Immature natural killer cell (primary cell): Measurements from ENCODE around the gene VPS11. TPM values are rescaled to one million over a fixed set of nuclear protein-coding genes. Genes with fewer than 3 reads are reported as not detected.
"Not testable (repeated sequence)": the region's sequence is repeated elsewhere in the genome, so short reads cannot be mapped to it uniquely, and the experiment has no call there.

Experiments used
- DNase-seq, 3 donors: peaks; one replicate each; pipeline ENCODE4 v3.0.0; 2022; ENCODE audit warnings: mixed read lengths in 1 of 3
- H3K27ac Mint-ChIP-seq, 6 donors: one replicate each; pipeline ENCODE4 v1.8.0; 2020; ENCODE audit warnings: mixed read lengths in 6 of 6, mild to moderate bottlenecking in 5 of 6, inconsistent platforms in 4 of 6, moderate library complexity in 3 of 6
- H3K27me3 Mint-ChIP-seq, 3 donors: one replicate each; pipeline ENCODE4 v1.8.0; 2020 to 2021; ENCODE audit warnings: low read depth in 3 of 3, mild to moderate bottlenecking in 3 of 3, mixed read lengths in 3 of 3, moderate library complexity in 3 of 3, inconsistent platforms in 1 of 3
- H3K36me3 Mint-ChIP-seq, 3 donors: one replicate each; pipeline ENCODE4 v1.8.0; 2020; ENCODE audit warnings: mixed read lengths in 3 of 3, inconsistent platforms in 2 of 3, mild to moderate bottlenecking in 2 of 3
- H3K4me1 Mint-ChIP-seq, 2 donors: one replicate each; pipeline ENCODE4 v1.8.0; 2020; ENCODE audit warnings: inconsistent platforms in 2 of 2, mild to moderate bottlenecking in 2 of 2, mixed read lengths in 2 of 2, moderate library complexity in 1 of 2
- H3K4me3 Mint-ChIP-seq, 5 donors: one replicate each; pipeline ENCODE4 v1.8.0; 2020; ENCODE audit warnings: mild to moderate bottlenecking in 5 of 5, mixed read lengths in 5 of 5, inconsistent platforms in 3 of 5, moderate library complexity in 3 of 5
- H3K9me3 Mint-ChIP-seq, 6 donors: one replicate each; pipeline ENCODE4 v1.8.0; 2020; ENCODE audit warnings: mild to moderate bottlenecking in 6 of 6, mixed read lengths in 6 of 6, inconsistent platforms in 4 of 6, moderate library complexity in 3 of 6
- polyA plus RNA-seq, 3 donors: library from polyadenylated mRNA; unstranded; fragments of 300-500 nt; fragmentation: Illumina TruSeq; gene quantifications; one replicate each; pipeline ENCODE4 v1.2.3, GENCODE V29; 2021

The VPS11 gene
- polyA plus RNA-seq, 3 donors from 2014 or later, result 33.0 to 58.8 (median 49.3) TPM

DNA sequence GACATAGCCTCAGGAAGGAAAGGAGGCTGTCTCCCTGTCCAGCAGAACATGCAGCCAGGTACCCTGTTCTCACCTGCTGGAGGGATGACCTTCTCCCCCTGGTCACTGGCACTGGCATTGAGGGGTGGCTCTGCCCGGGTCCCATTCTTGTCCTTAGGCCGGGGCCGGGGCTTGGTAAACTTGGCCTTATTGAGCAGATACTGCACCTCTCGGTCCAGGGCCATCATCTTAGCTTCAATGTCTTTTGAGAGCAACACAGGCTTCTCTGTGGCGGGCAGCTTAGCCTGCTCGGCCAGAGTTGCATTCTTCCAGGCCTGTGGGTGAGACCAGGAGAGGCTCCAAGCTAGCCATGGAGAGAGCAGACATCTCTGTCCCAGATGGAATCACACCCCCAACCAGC, 21.1 kb upstream of the VPS11 start:
- Mint-ChIP-seq H3K36me3 (peaks cover 10 to 43% (median 18%) of the 10 kb centered on the region in 3 donors), H3K4me3 (no peak overlapping the region), H3K27me3 (peaks cover 0 to 2% (median 2%) of the 10 kb centered on the region in 3 donors), H3K27ac (no peak overlapping the region), H3K4me1 (peaks cover 2 to 6% of the 10 kb centered on the region in 2 donors), H3K9me3 (no peaks in the 10 kb centered on the region)
- DNase-seq, result no peak

DNA sequence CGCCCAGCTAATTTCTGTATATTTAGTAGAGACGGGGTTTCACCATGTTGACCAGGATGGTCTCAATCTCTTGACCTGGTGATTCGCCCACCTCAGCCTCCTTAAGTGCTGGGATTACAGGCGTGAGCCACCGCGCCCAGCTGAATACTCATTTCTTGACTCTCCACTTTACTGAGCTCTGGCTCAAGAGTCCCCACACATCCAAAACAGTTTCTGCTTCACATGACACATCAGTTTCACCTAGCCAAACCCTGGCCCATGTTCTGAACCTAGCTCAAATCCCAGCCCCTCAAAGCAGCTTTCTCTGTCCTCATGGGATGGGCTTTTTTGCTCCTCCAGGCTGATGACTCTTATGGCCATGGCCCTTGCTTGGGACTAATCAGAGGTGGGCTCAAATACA, 20.4 kb upstream of the VPS11 start:
- Mint-ChIP-seq H3K9me3 (no peaks in the 10 kb centered on the region), H3K36me3 (peaks cover 13 to 48% (median 18%) of the 10 kb centered on the region in 3 donors), H3K4me1 (peaks cover 3 to 6% of the 10 kb centered on the region in 2 donors), H3K27me3 (peaks cover 0 to 2% (median 2%) of the 10 kb centered on the region in 3 donors), H3K4me3 (no peak overlapping the region), H3K27ac (peak overlapping the region in 1 of 6 donors; percentile 38)
- no peak for DNase-seq

DNA sequence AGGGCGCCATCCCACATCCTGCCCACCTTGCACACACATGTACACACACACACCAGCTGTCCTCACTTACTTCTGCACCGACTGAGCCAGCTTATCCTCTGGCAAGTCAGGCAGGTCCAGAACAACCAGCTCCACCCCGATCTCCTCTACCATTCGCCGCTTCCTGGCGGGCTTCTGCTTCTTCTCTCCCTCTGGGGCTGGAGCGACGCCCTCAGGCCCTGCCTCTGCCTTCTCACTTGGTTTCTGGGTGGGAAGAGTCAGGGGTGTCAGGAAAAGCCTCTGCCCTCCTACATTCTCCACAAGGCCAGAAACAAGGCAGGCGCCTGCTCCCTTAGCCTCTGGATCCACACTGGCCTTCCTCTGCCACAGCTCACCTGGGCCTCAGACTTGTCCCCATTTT, 19.0 kb upstream of the VPS11 start:
- no peak for DNase-seq
- Mint-ChIP-seq H3K4me3 (no peak overlapping the region), H3K27me3 (peaks cover 0 to 2% (median 2%) of the 10 kb centered on the region in 3 donors), H3K27ac (peak overlapping the region in 1 of 6 donors; percentile 71), H3K36me3 (peaks cover 23 to 62% (median 28%) of the 10 kb centered on the region in 3 donors), H3K9me3 (no peaks in the 10 kb centered on the region), H3K4me1 (peaks cover 7 to 16% of the 10 kb centered on the region in 2 donors)

DNA sequence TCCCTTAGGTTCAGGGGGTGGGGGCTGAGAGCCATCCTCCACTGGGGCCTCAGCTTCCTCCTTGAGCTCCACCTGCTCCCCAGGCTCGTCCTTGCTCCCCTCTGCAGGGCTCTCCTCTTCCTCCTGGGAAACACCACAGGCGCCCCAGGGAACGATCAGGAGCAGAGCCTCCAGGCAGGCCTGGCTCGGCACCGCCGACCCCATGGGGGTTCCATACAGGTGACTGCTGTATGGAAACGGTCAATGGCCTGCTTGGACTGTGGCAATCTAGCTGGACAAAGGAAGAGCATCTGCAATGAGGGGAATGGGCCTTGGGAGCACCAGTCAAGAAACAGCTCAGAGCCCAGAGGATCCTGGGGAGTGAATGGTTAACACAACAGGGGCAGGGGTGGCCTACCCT, 18.5 kb upstream of the VPS11 start:
- Mint-ChIP-seq H3K36me3 (peaks cover 27 to 65% (median 31%) of the 10 kb centered on the region in 3 donors), H3K9me3 (no peaks in the 10 kb centered on the region), H3K27ac (peak overlapping the region in 1 of 6 donors; percentile 55), H3K4me1 (peaks cover 10 to 17% of the 10 kb centered on the region in 2 donors), H3K27me3 (peaks cover 0 to 2% (median 2%) of the 10 kb centered on the region in 3 donors), H3K4me3 (no peak overlapping the region)
- no peak for DNase-seq

DNA sequence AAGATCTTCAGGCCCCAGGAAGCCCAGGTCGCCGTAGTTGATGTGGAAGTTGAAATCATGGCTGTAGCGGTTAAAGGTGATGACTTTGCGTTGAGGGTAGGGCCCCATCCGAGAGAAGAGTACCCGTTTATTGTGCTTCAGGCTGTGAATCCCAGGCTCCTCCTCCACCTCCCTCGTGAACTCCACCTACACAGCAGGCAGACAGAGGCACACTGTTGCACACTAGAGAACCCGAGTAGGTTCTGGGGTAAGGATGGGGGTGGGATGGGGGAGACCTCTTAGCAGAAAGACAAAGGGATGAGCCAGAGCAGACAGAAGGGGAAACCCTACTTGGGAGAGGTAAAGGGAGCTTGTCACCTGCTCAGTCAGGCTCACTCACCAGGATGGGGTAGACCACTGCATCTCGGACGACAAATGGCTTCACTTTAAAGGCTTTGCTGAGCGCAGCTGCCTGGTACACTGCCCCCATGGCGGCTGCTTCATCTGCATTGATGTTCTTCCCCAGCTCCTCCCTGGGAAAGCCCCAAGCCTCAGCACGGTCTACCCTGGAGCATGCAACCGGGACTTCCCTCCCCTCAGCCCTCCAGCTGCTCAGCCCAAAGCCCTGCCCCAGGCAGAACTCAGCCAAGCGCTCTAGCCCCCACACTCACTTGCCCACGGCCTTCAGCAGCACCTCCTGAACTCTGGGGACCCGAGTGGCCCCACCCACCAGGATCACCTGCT, 16.0 kb upstream of the VPS11 start:
- Mint-ChIP-seq H3K9me3 (no peaks in the 10 kb centered on the region), H3K27ac (no peak overlapping the region), H3K27me3 (peaks cover 2 to 3% (median 2%) of the 10 kb centered on the region in 3 donors), H3K4me3 (no peak overlapping the region), H3K36me3 (peaks cover 27 to 52% (median 33%) of the 10 kb centered on the region in 3 donors), H3K4me1 (peaks cover 28 to 37% of the 10 kb centered on the region in 2 donors)
- DNase-seq, result no peak

DNA sequence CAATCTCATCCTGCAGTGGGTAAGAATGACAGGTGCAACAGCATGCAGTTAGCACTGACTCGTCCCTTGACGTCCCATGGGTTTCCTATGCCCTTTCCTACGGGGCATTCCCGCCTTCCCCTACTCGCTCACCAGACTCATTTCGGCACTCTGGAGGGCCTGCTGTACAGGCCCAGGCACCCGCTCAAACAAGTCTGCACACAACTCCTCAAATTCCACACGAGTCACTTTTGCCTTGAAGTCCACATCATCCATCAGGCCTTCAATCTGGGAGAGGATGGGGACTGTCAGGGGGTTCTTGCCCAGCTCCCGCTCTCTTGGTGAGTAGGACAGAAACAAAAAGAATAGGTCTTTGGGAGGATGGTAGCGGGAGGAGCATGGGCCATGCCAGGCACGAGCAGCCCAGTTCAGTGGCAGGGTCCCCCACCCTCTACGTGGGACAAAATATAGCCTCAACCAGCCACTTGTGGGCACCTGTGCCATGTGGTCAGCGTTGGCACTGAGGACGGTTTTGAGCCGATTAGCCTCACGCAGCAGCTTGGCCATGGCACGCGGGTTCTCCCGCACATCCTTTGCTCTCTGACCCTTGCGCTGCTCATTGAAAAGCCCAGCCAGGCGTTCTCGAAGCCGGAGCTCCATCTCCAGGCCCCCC, 15.3 kb upstream of the VPS11 start:
- H3K4me3 Mint-ChIP-seq, result no peak overlapping the region
- peak overlapping the region in 3 of 6 donors; percentile 19 to 81 (median 45) for H3K27ac Mint-ChIP-seq

DNA sequence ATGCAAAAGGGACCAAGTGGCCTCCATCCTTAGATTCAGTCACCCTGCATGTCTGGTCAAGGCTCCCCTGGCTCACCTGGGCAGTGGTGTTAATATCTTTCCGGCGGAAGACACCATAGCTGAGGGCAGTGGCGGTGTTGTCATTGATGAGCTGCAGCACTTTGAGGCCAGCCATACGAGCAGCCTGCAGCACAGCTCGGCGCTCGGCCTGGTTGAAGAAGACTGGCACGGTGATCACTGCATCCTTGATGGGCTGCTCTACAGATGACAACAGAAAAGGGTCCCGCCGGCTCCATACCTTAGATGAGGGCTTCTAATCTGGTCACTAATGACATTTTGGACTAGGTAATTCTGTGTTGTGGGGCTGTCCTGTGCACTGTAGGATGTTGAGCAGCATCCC, 13.2 kb upstream of the VPS11 start:
- DNase-seq, result no peak
- no peaks in the 10 kb centered on the region for H3K9me3 Mint-ChIP-seq
- peaks cover 41 to 50% of the 10 kb centered on the region in 2 donors for H3K4me1 Mint-ChIP-seq
- peaks cover 22 to 37% (median 22%) of the 10 kb centered on the region in 3 donors for H3K36me3 Mint-ChIP-seq
- peak overlapping the region in 3 of 5 donors; percentile 53 to 93 (median 53) for H3K4me3 Mint-ChIP-seq
- H3K27ac Mint-ChIP-seq, result peak overlapping the region in 2 of 6 donors; percentile 27 to 38
- H3K27me3 Mint-ChIP-seq, result peaks cover under 1 to 13% (median 6%) of the 10 kb centered on the region in 3 donors

More for the DNA sequence above, 15.3 kb upstream of the VPS11 start:
- no peaks in the 10 kb centered on the region for H3K9me3 Mint-ChIP-seq
- DNase-seq, result no peak
- H3K4me1 Mint-ChIP-seq, result peaks cover 30 to 37% of the 10 kb centered on the region in 2 donors
- H3K27me3 Mint-ChIP-seq, result peaks cover 2 to 8% (median 5%) of the 10 kb centered on the region in 3 donors
- peaks cover 25 to 48% (median 30%) of the 10 kb centered on the region in 3 donors for H3K36me3 Mint-ChIP-seq

DNA sequence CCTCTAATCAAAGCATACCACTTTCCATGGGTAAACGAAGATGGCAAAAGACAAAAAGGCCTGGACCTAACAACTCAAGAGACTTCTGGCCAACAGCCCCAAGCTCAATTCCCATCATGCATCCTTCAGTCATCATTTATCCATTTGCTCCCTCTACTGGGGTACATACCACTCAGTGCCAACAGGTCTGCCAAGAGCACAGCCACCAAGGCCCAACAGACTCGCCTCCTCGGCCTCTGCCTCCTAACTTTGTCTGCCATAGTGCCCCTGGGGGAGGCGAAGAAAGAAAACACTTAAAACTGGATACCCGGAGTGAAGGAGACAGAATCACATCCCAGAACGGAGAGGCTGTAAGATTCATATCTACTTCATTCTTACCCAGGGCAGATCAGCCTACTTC, 11.7 kb upstream of the VPS11 start:
- peak overlapping the region; percentile 87 to 96 (median 92) for H3K4me3 Mint-ChIP-seq
- peaks cover 0 to 13% (median 5%) of the 10 kb centered on the region in 3 donors for H3K27me3 Mint-ChIP-seq
- H3K9me3 Mint-ChIP-seq, result no peaks in the 10 kb centered on the region
- peak overlapping the region; percentile 82 to 98 (median 92) for H3K27ac Mint-ChIP-seq
- H3K4me1 Mint-ChIP-seq, result peaks cover 41 to 45% of the 10 kb centered on the region in 2 donors
- peaks cover 17 to 29% (median 18%) of the 10 kb centered on the region in 3 donors for H3K36me3 Mint-ChIP-seq
- peak in 1 of 3 donors; percentile 12 for DNase-seq

DNA sequence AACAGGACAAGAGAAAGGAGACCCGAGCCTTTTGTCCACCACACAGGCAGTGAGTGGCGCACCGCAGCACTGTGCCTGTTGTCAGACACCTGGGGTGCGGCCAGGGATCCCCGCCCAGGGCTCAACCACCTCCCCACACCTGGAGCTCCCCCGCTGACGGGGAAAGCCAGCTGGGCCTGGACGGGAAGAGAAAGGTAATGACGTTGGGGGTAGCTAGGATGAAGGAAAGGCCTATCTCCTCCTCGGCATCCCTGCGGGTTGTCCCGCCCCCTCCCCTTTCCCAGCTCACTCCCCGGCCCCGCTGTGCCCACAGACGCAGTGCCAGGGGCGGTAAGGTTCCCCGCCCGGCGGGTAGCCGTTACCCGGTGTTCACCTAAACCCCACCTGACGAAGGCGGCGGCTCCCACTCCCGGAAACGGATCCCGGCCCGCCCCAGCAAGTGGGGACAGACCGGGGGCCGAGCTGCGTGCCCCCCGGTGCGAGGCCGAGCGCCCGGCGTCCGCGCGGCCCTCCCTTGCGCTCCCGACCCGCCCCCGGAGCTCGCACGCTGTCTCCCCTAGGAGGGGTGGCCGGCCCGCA, 11.1 kb upstream of the VPS11 start:
- Mint-ChIP-seq H3K4me3 (peak overlapping the region; percentile 92 to 97 (median 96)), H3K9me3 (no peaks in the 10 kb centered on the region), H3K27me3 (peaks cover 0 to 13% (median 4%) of the 10 kb centered on the region in 3 donors), H3K36me3 (peaks cover 17 to 24% (median 18%) of the 10 kb centered on the region in 3 donors), H3K4me1 (peaks cover 39 to 45% of the 10 kb centered on the region in 2 donors), H3K27ac (peak overlapping the region; percentile 91 to 98 (median 96))
- peak; percentile 43 to 59 (median 57) for DNase-seq

DNA sequence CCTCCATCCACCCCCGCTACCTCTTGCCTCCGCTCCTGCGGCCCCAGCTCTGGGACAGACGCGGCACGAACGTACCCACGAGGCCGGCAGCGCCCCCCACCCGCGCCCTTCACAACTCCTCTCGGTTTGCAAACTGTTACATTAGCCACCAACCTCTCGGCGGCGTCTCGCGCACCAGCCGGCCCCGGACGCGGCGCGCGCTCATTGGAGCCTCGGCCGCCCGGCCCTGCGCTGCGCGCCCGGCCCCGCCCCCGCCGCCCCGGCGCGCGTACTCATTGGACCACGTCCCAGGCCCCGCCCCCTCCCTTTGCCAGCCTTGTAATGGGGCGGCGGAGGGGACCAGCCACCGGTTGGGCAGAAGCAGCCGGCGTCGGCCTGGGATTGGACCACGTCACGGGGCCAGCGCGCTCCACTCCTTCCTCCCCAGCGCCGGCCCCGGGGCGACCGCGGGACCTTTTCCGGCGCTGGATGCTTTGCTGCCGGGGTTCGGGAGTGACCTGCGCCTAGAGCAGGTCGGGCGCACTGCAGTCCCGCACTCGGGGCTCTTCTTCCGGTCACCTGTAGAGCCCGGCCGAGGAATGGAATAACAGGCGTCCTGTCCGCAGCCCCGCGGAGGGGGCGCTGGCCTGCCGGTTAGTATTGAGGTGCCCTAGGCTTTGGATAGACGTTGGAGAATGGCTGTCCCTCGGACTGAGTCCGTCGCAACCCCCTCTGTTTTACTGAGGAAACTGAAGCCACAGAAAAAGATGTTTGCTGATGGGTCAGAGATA, 10.4 kb upstream of the VPS11 start, which contains the start of gene HYOU1:
TSS of gene HYOU1 (minus strand) at position 206 of the 770 bp plus-strand sequence. CDS start 1,045 bp downstream, outside the sequence.
- Mint-ChIP-seq H3K4me1 (peaks cover 38 to 45% of the 10 kb centered on the region in 2 donors), H3K9me3 (no peaks in the 10 kb centered on the region)

DNA sequence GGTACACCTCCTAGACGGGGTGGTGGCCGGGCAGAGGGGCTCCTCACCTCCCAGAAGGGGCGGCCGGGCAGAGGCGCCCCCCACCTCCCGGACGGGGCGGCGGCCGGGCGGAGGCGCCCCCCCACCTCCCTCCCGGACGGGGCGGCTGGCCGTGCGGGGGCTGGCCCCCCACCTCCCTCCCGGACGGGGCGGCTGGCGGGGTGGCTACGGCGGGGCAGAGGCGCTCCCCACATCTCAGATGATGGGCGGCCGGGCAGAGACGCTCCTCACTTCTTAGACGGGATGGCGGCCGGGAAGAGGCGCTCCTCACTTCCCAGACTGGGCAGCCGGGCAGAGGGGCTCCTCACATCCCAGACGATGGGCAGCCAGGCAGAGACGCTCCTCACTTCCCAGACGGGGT, 8.5 kb upstream of the VPS11 start:
- not testable (repeated sequence) for H3K36me3 Mint-ChIP-seq, DNase-seq, H3K9me3 Mint-ChIP-seq
- H3K4me3 Mint-ChIP-seq, result peak overlapping the region in 4 of 5 donors; percentile 33 to 61 (median 40)
- H3K4me1 Mint-ChIP-seq, result peaks cover 31 to 34% of the 10 kb centered on the region in 2 donors
- peak overlapping the region in 1 of 6 donors; percentile 79 for H3K27ac Mint-ChIP-seq
- peaks cover 0 to 13% (median 4%) of the 10 kb centered on the region in 3 donors for H3K27me3 Mint-ChIP-seq

More for the DNA sequence above, 10.4 kb upstream of the VPS11 start, which contains the start of gene HYOU1:
- DNase-seq, result peak; percentile 99
- H3K27ac Mint-ChIP-seq, result peak within 1 kb of the TSS; percentile 95 to 99 (median 98)
- peaks cover 0 to 13% (median 4%) of the 10 kb centered on the region in 3 donors for H3K27me3 Mint-ChIP-seq
- peaks cover 15 to 19% (median 18%) of the 10 kb centered on the region in 3 donors for H3K36me3 Mint-ChIP-seq
- peak within 1 kb of the TSS; percentile 92 to 97 (median 96) for H3K4me3 Mint-ChIP-seq

DNA sequence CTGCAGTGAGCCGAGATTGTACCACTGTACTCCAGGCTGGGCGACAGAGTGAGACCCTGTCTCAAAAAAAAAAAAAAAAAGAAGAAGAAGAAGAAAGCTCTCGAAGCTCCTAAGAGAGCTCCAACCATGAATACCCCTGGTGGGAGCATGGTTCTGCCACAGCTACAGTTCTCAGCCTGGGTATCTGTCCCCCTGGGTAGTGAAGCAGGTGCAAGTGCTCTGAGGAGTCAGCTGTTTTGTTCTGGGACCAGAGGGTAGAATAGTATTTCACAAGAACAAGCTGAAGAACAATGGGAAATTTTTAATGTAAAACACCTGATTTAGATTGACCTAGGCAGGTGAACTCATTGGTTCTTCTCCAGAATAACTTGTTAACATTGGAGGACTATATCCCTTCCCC, 6.4 kb upstream of the VPS11 start:
- Mint-ChIP-seq H3K27me3 (peaks cover 0 to 12% (median 4%) of the 10 kb centered on the region in 3 donors), H3K4me3 (no peak overlapping the region), H3K36me3 (no peaks in the 10 kb centered on the region), H3K27ac (no peak overlapping the region), H3K9me3 (no peaks in the 10 kb centered on the region), H3K4me1 (peaks cover 26 to 29% of the 10 kb centered on the region in 2 donors)
- no peak for DNase-seq

DNA sequence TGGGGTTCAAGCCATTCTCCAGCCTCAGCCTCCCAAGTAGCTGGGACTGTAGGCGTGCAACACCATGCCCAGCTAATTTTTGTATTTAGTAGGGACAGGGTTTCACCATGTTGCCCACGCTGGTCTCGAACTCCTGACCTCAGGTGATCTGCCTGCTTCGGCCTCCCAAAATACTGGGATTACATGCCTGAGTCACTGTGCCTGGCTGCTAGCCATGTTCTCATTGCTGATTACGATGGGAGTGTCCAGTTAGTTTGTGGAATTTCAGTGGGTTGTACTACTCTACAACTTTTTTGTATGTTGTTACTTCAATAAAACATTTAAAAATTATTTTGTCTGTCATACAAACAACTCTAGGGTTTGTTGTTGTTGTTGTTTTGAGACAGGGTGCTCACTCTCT, 4.8 kb upstream of the VPS11 start:
- H3K4me3 Mint-ChIP-seq, result no peak overlapping the region
- peaks cover 32 to 36% of the 10 kb centered on the region in 2 donors for H3K4me1 Mint-ChIP-seq
- H3K36me3 Mint-ChIP-seq, result no peaks in the 10 kb centered on the region
- peaks cover 5 to 11% (median 10%) of the 10 kb centered on the region in 3 donors for H3K27me3 Mint-ChIP-seq
- H3K27ac Mint-ChIP-seq, result no peak overlapping the region
- DNase-seq, result no peak
- no peaks in the 10 kb centered on the region for H3K9me3 Mint-ChIP-seq
